SKM-1 treated with dmso at 0.1 percent for 144 hours (cell line): ENCODE results near the gene SFXN1.

ENCODE experiments used
- DNase-seq: peaks from one replicate; lab custom pipeline; 2025; ENCODE audit not compliant: unreplicated experiment; lab: John Stamatoyannopoulos, UW

Gene SFXN1

DNA sequence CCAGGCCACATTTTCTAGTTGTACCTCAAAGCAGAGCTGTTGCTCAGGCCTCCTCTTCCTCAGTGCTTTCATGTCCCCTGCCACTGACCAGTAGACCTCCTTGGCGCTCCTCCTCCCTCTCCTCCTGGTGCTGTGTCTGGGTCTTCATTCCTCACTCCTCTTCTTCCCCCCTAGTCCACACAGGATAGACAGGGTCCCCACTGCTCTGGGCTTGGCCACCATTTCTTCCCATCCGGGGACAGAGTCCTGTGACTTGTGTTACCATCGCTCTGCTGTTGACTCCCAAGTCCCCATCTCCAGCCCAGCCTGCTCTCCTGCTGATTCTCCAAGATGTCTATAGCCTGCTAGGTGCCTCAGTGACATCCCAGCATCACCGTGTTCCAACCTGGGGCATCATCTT lies 91.3 kb downstream of the SFXN1 start:
- no peak for DNase-seq

DNA sequence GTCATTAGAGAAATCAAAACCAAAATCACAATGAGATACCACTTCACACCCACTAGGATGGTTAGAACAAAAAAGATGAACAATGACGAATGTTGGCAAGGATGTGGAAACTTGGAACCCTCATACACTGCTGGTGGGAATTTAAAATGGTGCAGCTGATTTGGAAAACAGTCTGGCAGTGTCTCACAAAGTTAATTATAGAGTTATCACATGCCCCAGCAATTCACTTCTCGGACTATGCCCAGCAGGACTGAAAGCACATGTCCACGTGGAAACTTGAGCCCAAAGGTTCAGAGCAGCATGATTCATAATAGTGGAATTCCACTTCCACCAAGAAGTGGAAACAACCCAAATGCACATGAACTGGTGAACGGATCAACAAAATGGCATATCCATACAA lies 94.5 kb downstream of the SFXN1 start:
- no peak for DNase-seq

DNA sequence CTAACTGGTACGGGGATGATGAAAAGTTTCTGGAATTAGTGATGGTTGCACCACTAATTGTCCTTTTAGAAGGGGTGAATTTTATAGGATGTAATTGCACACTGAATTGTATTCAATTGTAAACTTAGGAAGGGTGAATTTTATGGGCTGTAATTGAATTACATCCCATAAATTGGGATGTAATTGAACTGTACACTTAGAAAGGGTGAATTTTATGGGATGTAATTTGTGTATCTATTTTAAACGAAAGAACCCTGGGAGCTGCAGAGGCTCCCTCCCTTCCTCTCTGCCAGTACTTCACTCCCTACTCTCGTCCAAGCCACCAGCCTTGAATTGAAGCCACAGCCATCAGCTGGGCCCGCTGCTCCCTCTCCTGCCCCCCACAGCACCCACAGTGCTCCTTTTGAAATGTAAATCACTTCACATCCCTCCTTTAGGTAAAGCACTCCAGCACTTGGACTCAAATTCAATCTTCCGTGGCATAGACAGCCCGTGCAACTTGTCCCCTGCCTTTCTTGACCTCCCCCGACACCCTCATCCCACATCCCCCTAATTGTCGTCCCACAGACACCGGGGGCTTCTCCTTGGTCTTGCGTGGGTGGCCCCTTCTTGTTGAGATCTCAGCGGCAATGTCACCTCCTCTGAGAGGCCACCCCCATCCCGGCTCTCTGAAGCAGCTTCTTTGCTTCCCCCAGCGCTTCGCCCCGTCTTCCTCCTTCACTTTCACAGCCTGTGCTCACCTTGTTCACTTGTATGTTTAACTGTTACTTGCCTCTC lies 95.3 kb downstream of the SFXN1 start:
- DNase-seq, result no peak

DNA sequence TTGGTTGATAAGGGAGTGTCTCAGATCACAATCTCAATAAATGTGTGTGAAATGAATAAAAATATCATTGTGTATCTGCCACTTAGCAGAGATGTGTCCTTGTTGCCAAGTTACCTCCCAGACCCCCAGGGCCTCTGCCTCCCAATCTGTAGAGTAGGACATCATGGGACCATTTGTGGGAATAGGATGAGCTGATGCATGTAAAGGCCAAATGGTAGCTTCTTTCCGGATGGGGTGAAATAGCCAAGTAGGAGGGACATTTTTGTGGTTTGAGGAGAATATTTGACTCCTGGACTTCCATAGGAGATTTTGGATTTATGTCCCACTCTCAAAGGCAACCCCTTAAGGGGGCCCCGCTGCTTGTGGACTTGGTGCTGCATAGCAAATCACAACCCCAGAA lies 96.9 kb downstream of the SFXN1 start:
- no peak for DNase-seq

DNA sequence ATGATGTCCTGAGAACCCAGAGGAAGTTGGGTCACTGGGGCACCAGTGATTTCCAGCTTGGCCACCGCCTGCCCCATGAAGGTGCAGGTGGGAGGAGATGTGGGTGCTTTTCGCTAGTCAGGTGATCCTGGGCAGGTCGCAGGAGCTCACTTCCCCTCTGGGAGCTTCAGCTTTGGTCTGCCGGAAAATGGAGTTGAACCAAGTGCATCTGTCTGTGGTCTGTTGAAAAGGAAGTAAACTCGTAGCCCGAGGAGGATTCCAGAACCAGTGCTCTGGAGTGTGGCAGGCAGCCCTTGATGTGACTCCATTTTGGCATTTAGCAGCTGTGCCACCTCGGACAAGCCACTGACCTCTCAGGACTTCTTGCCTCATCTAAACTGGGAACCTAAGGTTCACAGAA lies 97.7 kb downstream of the SFXN1 start:
- no peak for DNase-seq

DNA sequence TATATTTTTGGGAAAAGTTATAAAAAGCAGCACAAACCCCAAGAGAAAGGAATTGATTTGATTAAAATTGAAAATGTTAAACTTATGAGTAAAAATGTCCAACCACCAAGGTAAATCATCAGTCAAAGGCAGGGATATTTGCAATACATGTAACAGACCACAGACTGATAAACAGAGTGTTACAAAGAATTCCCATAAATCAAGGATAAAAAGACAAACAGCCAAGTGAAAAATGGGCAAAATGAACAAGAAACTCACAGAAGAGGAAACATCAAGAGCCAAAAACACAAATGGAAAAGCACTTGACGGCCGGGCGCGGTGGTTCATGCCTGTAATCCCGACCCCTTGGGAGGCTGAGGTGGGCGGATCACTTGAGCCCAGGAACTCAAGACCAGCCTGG lies 98.2 kb downstream of the SFXN1 start:
- DNase-seq, result no peak
